Panc1 (cell line): Measurements from ENCODE around the gene CDH12. TPM values are rescaled to one million over a fixed set of nuclear protein-coding genes. Genes with fewer than 3 reads are reported as not detected.

Experiments used
- ATAC-seq: fragments of 200-7000 bp; cut with Tn5 transposase; 2 replicates; pipeline ENCODE4 v1.9.1; 2020; ENCODE audit warnings: mild to moderate bottlenecking, moderate library complexity
- BruUV-seq: library from RNA; stranded (reverse); fragments of 400-500 nt; replicated peaks from 2 replicates; lab custom pipeline; 2021; lab: Mats Ljungman, UMichigan
- CTCF ChIA-PET: fragments of 300-600 bp; sonication (Branson Sonifier 250); formaldehyde crosslinking; loops from one replicate; lab custom pipeline; 2022; ENCODE audit warnings: antibody characterized with exemption; lab: Charles Lee
- POLR2A ChIA-PET: fragments of 300-600 bp; sonication (Branson Sonifier 250); formaldehyde crosslinking; loops from one replicate; lab custom pipeline; 2022; ENCODE audit warnings: antibody characterized with exemption; lab: Charles Lee
- DNase-seq: peaks from one replicate; pipeline ENCODE4 v3.0.0-alpha.2; 2010; ENCODE audit warnings: low read depth, low spot score
- H3K27ac ChIP-seq: 2 replicates; pipeline ENCODE4 v1.5.1; 2011; ENCODE audit warnings: mild to moderate bottlenecking, low read length, inconsistent platforms
- H3K27me3 ChIP-seq: fragments of 200-500 bp; sonication (Bioruptor generic); 2 replicates; pipeline ENCODE4 v1.6.0; 2014; ENCODE audit warnings: low read length, inconsistent platforms; ENCODE audit not compliant: control insufficient read depth, insufficient read depth
- H3K36me3 ChIP-seq: fragments of 200-500 bp; sonication (Bioruptor generic); 2 replicates; pipeline ENCODE4 v1.5.1; 2014; ENCODE audit warnings: inconsistent platforms, mild to moderate bottlenecking, low read length, moderate library complexity; ENCODE audit not compliant: control insufficient read depth, insufficient read depth
- H3K4me1 ChIP-seq: 2 replicates; pipeline ENCODE4 v1.5.1; 2011; ENCODE audit warnings: inconsistent platforms, mild to moderate bottlenecking, low read length, moderate library complexity; ENCODE audit not compliant: control insufficient read depth, insufficient read depth
- H3K4me3 ChIP-seq, 2 experiments: 2 replicates each; pipeline ENCODE4 v1.5.1; 2011 to 2012; ENCODE audit warnings: low read depth in 2 of 2, low read length in 2 of 2, mild to moderate bottlenecking in 2 of 2, inconsistent platforms in 1 of 2, moderate library complexity in 1 of 2
- H3K9me3 ChIP-seq: fragments of 200-500 bp; sonication (Bioruptor generic); 2 replicates; pipeline ENCODE4 v1.5.1; 2014; ENCODE audit warnings: low read depth, mild to moderate bottlenecking, inconsistent platforms, low read length, moderate library complexity; ENCODE audit not compliant: control insufficient read depth, insufficient read depth
- CTCF ChIP-seq: fragments of 450-650 bp; IDR thresholded peaks from 2 replicates; pipeline ENCODE4 v1.5.1; 2017; ENCODE audit warnings: mild to moderate bottlenecking
- POLR2AphosphoS5 ChIP-seq: IDR thresholded peaks from 2 replicates; pipeline ENCODE4 v1.6.1; 2012; ENCODE audit warnings: mild to moderate bottlenecking, low read depth, low read length, moderate library complexity
- REST ChIP-seq, 2 experiments: IDR thresholded peaks; 2 replicates each; pipeline ENCODE4 v1.6.1; 2011 to 2012; ENCODE audit warnings: low read depth in 2 of 2, control low read depth in 1 of 2, low read length in 1 of 2, mild to moderate bottlenecking in 1 of 2, moderate library complexity in 1 of 2; ENCODE audit not compliant: insufficient read depth in 1 of 2
- SIN3A ChIP-seq: IDR thresholded peaks from 2 replicates; pipeline ENCODE4 v1.6.1; 2012; ENCODE audit warnings: low read depth, mild to moderate bottlenecking, low read length, moderate library complexity, borderline replicate concordance; ENCODE audit not compliant: insufficient read depth
- TCF7L2 ChIP-seq: IDR thresholded peaks from 2 replicates; pipeline ENCODE4 v1.6.1; 2011; ENCODE audit warnings: mild to moderate bottlenecking, low read depth, low read length, inconsistent platforms
- in situ Hi-C: cut with HindIII; loops from 2 replicates; pipeline ENCODE4 v1.10.0; 2016; ENCODE audit warnings: low sequenced_read_pairs, low pct_unique_long_range_greater_than_20kb
- intact Hi-C: fragments of 100-400 bp; cut with micrococcal nuclease; formaldehyde crosslinking; loops from one replicate; pipeline ENCODE4 v1.10.0; 2022; ENCODE audit not compliant: unreplicated experiment
- total RNA-seq: library from RNA; stranded (reverse); gene quantifications from one replicate; pipeline ENCODE4 v1.2.1, GENCODE V29; 2021; ENCODE audit not compliant: unreplicated experiment

CDH12 gene
- total RNA-seq, 1 experiment from 2014 or later, result not detected

- in situ Hi-C loops (no loop called here), intact Hi-C loops (no loop called here)
- ATAC-seq (no peak), DNase-seq (no peak)
- no TSS peak for BruUV-seq
- Histone ChIP-seq H3K27ac (no peak overlapping the region), H3K36me3 (no peaks in the 10 kb centered on the region), H3K4me3 (no peak overlapping the region), H3K4me1 (no peaks in the 10 kb centered on the region), H3K9me3 (no peaks in the 10 kb centered on the region; the same call in 1 of the 2 replicates), H3K27me3 (no peaks in the 10 kb centered on the region)
- ChIA-PET POLR2A (no interaction called here), CTCF (no interaction called here)
- TF ChIP-seq REST (IDR thresholded peaks at IDR 0.05; ENCODE audit: insufficient read depth in 1 of 2, low read depth in 2 of 2, low read length in 1 of 2) (no peak), POLR2AphosphoS5 (no peak), CTCF (no peak), SIN3A (no peak), TCF7L2 (no peak)
These were observed 1061.8 kb downstream of the CDH12 start for GRCh38 chr5:21791304-21791703.

GRCh38 chr5:21784487-21784886, 1068.7 kb downstream of the CDH12 start:
- POLR2A ChIA-PET, result no interaction called here
- in situ Hi-C loops, result no loop called here

More at GRCh38 chr5:21784487-21784886, 1068.7 kb downstream of the CDH12 start:
- Histone ChIP-seq H3K27me3 (no peaks in the 10 kb centered on the region), H3K4me1 (no peaks in the 10 kb centered on the region), H3K36me3 (no peaks in the 10 kb centered on the region), H3K9me3 (no peaks in the 10 kb centered on the region), H3K27ac (no peak overlapping the region), H3K4me3 (no peak overlapping the region)
- ATAC-seq (no peak), DNase-seq (no peak)
- no peak for TF ChIP-seq REST (IDR thresholded peaks at IDR 0.05; ENCODE audit: insufficient read depth in 1 of 2, low read depth in 2 of 2, low read length in 1 of 2)
- TF ChIP-seq POLR2AphosphoS5, result no peak
- no peak for TF ChIP-seq TCF7L2
- TF ChIP-seq CTCF, result no peak
- TF ChIP-seq SIN3A, result no peak
- intact Hi-C loops, result no loop called here
- CTCF ChIA-PET, result no interaction called here
- no TSS peak for BruUV-seq
